Measurements from ENCODE around the gene HACD1.

The HACD1 gene

DNA sequence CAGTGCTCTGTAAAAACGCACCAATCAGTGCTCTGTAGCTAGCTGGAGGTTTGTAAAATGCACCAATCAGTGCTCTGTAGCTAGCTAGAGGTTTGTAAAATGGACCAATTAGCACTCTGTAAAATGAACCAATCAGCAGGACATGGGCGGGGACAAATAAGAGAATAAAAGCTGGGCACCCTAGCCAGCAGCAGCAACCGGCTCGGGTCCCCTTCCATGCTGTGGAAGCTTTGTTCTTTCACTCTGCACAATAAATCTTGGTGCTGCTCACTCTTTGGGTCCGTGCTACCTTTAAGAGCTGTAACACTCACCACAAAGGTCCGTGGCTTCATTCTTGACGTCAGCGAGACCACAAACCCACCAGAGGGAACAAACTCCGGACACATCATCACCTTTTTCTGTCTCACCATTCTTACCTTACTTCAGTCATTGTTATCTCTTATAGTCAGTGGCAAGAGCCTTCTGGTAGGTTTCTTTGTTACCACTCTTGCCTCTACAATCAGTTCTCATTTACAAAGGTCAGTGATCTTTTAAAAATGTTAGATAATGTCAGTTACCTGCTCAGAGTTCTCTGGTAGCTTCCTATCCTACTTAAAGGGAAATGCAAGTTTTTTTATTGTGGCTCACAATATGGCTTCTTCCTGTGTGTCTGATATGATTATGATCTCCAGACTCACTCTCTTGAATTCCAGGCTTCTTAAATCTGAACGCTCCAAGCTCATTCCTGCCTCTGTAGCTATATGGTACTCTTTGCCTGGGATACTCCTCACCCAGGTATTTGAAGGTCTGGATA is 31.3 kb upstream of the HACD1 start:
- H3K4ac ChIP-seq (ENCODE audit: low read length), result no peak overlapping the region
- no peak overlapping the region for H2AK5ac ChIP-seq (ENCODE audit: low read depth, low read length)
- H2BK5ac ChIP-seq (ENCODE audit: low read length), result no peak overlapping the region
- H3K4me1 ChIP-seq (ENCODE audit: control insufficient read depth in 2 of 2, insufficient read depth in 1 of 2, low read depth in 1 of 2, low read length in 2 of 2), result peaks cover 4 to 9% of the 10 kb centered on the region in 2 donors
- no peak overlapping the region for H3K18ac ChIP-seq (ENCODE audit: low read length)
- H4K8ac ChIP-seq (ENCODE audit: low read depth, low read length), result no peak overlapping the region
- H3K9me3 ChIP-seq (replicated peaks in 1 of 2; ENCODE audit: control insufficient read depth in 2 of 2, insufficient read depth in 1 of 2, low read depth in 1 of 2, low read length in 2 of 2), result peaks cover 0 to 12% of the 10 kb centered on the region in 2 donors
- no peaks in the 10 kb centered on the region for H3K27me3 ChIP-seq (ENCODE audit: control insufficient read depth in 3 of 3, insufficient read depth in 3 of 3, low read depth in 1 of 3, low read length in 3 of 3)
- no peak overlapping the region for H3K4me2 ChIP-seq (ENCODE audit: insufficient read depth, low read length, poor library complexity, severe bottlenecking)
- DNase-seq (ENCODE audit: low spot score), result no peak
- no peak overlapping the region for H3K4me3 ChIP-seq (ENCODE audit: low read length in 2 of 2)
- H2BK120ac ChIP-seq (ENCODE audit: low read depth, low read length), result no peak overlapping the region
- no peak overlapping the region for H3K14ac ChIP-seq (ENCODE audit: low read length)
- H2BK15ac ChIP-seq (ENCODE audit: low read length), result no peak overlapping the region
- no peak overlapping the region for H3K23ac ChIP-seq (ENCODE audit: low read depth, low read length, poor library complexity)
- WGBS, 2 donors (ENCODE audit: extremely low coverage in 2 of 2, insufficient read length in 2 of 2, insufficient replicate concordance in 1 of 2), result no CpG with 5 or more reads among the region's 10 CpGs
- peaks cover 0 to 25% of the 10 kb centered on the region in 2 donors for H3K36me3 ChIP-seq (replicated peaks in 1 of 2; ENCODE audit: control insufficient read depth in 2 of 2, insufficient read depth in 2 of 2, low read length in 2 of 2)
- peaks cover 6% of the 10 kb centered on the region for H3K79me1 ChIP-seq (ENCODE audit: low read depth, low read length)
- H2AFZ ChIP-seq (ENCODE audit: low read length), result no peak overlapping the region
- H4K91ac ChIP-seq (ENCODE audit: low read depth, low read length, poor library complexity), result no peak overlapping the region
- H3K9ac ChIP-seq (ENCODE audit: low read depth, low read length, poor library complexity), result no peak overlapping the region
- H3K27ac ChIP-seq (replicated peaks; ENCODE audit: low read length), result no peak overlapping the region
- no peak overlapping the region for H2BK12ac ChIP-seq (ENCODE audit: low read length)

- Histone ChIP-seq H3K4me3 (ENCODE audit: low read length in 2 of 2) (no peak overlapping the region), H3K9me3 (replicated peaks in 1 of 2; ENCODE audit: control insufficient read depth in 2 of 2, insufficient read depth in 1 of 2, low read depth in 1 of 2, low read length in 2 of 2) (peaks cover 0 to 6% of the 10 kb centered on the region in 2 donors), H3K27me3 (ENCODE audit: control insufficient read depth in 3 of 3, insufficient read depth in 3 of 3, low read depth in 1 of 3, low read length in 3 of 3) (no peaks in the 10 kb centered on the region), H3K9ac (ENCODE audit: low read depth, low read length, poor library complexity) (no peak overlapping the region), H2AFZ (ENCODE audit: low read length) (no peak overlapping the region), H3K18ac (ENCODE audit: low read length) (no peak overlapping the region), H2BK5ac (ENCODE audit: low read length) (no peak overlapping the region), H3K4me2 (ENCODE audit: insufficient read depth, low read length, poor library complexity, severe bottlenecking) (no peak overlapping the region), H3K4me1 (ENCODE audit: control insufficient read depth in 2 of 2, insufficient read depth in 1 of 2, low read depth in 1 of 2, low read length in 2 of 2) (peaks cover 4 to 9% of the 10 kb centered on the region in 2 donors), H3K36me3 (replicated peaks in 1 of 2; ENCODE audit: control insufficient read depth in 2 of 2, insufficient read depth in 2 of 2, low read length in 2 of 2) (peaks cover 0 to 22% of the 10 kb centered on the region in 2 donors), H4K91ac (ENCODE audit: low read depth, low read length, poor library complexity) (no peak overlapping the region), H3K23ac (ENCODE audit: low read depth, low read length, poor library complexity) (no peak overlapping the region), H3K79me1 (ENCODE audit: low read depth, low read length) (peaks cover 6% of the 10 kb centered on the region), H2BK15ac (ENCODE audit: low read length) (no peak overlapping the region), H3K14ac (ENCODE audit: low read length) (no peak overlapping the region), H2AK5ac (ENCODE audit: low read depth, low read length) (no peak overlapping the region), H3K27ac (replicated peaks; ENCODE audit: low read length) (no peak overlapping the region), H2BK12ac (ENCODE audit: low read length) (no peak overlapping the region), H4K8ac (ENCODE audit: low read depth, low read length) (no peak overlapping the region), H2BK120ac (ENCODE audit: low read depth, low read length) (no peak overlapping the region), H3K4ac (ENCODE audit: low read length) (no peak overlapping the region)
- DNase-seq (ENCODE audit: low spot score), result no peak
- WGBS, 2 donors (ENCODE audit: extremely low coverage in 2 of 2, insufficient read length in 2 of 2, insufficient replicate concordance in 1 of 2), result no CpG with 5 or more reads among the region's 3 CpGs
These were observed 30.2 kb upstream of the HACD1 start for GRCh38 chr10:17647326-17647725.

DNA sequence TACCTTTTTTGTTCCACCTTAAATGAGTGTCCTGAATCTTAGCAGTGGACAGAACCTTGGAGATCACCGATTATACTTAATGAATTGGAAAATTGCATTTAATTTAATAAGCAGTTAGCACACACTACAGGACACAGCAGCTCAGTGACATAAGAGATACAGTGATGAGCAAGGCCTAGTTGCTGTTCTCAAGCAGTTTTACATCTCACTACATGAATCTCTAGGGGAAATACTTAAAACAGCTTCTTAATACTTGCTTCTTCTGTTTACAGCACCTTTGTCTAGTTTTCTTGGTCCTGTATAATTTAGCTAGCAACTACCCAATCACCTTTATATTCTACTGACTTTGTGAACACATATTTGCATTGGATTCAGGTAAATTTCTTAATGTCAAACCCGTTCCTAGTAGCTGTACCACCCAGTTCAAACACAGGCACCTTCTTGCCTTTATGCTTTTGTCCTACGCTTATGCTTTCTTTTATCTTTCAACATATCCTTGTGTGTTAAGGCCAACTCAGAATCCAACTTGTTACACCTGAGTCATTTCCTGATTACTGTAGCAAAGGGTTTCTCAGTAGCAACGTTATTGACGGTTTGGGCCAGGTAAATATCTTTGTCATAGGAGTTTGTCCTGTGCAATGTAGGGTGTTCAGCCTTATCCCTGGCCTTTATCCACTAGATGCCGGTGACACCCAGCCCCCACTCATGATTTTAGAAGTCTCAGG is 28.6 kb upstream of the HACD1 start:
- H3K4me2 ChIP-seq (ENCODE audit: insufficient read depth, low read length, poor library complexity, severe bottlenecking), result no peak overlapping the region
- DNase-seq (ENCODE audit: low spot score), result no peak
- H2AFZ ChIP-seq (ENCODE audit: low read length), result no peak overlapping the region
- H2BK5ac ChIP-seq (ENCODE audit: low read length), result no peak overlapping the region
- no peak overlapping the region for H4K91ac ChIP-seq (ENCODE audit: low read depth, low read length, poor library complexity)
- H2BK120ac ChIP-seq (ENCODE audit: low read depth, low read length), result no peak overlapping the region
- no peak overlapping the region for H3K4ac ChIP-seq (ENCODE audit: low read length)
- no peak overlapping the region for H3K14ac ChIP-seq (ENCODE audit: low read length)
- peak overlapping the region in 1 of 2 donors; percentile 86 for H3K4me3 ChIP-seq (ENCODE audit: low read length in 2 of 2)
- no peak overlapping the region for H3K9ac ChIP-seq (ENCODE audit: low read depth, low read length, poor library complexity)
- no peak overlapping the region for H4K8ac ChIP-seq (ENCODE audit: low read depth, low read length)
- H2BK15ac ChIP-seq (ENCODE audit: low read length), result no peak overlapping the region
- no peak overlapping the region for H2BK12ac ChIP-seq (ENCODE audit: low read length)
- no peaks in the 10 kb centered on the region for H3K27me3 ChIP-seq (ENCODE audit: control insufficient read depth in 3 of 3, insufficient read depth in 3 of 3, low read depth in 1 of 3, low read length in 3 of 3)
- H2AK5ac ChIP-seq (ENCODE audit: low read depth, low read length), result no peak overlapping the region
- H3K27ac ChIP-seq (replicated peaks; ENCODE audit: low read length), result no peak overlapping the region
- H3K23ac ChIP-seq (ENCODE audit: low read depth, low read length, poor library complexity), result no peak overlapping the region
- H3K79me1 ChIP-seq (ENCODE audit: low read depth, low read length), result peaks cover 6% of the 10 kb centered on the region
- peaks cover 0 to 26% of the 10 kb centered on the region in 2 donors for H3K36me3 ChIP-seq (replicated peaks in 1 of 2; ENCODE audit: control insufficient read depth in 2 of 2, insufficient read depth in 2 of 2, low read length in 2 of 2)
- H3K9me3 ChIP-seq (replicated peaks in 1 of 2; ENCODE audit: control insufficient read depth in 2 of 2, insufficient read depth in 1 of 2, low read depth in 1 of 2, low read length in 2 of 2), result peaks cover 0 to 12% of the 10 kb centered on the region in 2 donors
- peaks cover 1 to 9% of the 10 kb centered on the region in 2 donors for H3K4me1 ChIP-seq (ENCODE audit: control insufficient read depth in 2 of 2, insufficient read depth in 1 of 2, low read depth in 1 of 2, low read length in 2 of 2)
- H3K18ac ChIP-seq (ENCODE audit: low read length), result no peak overlapping the region
- no CpG with 5 or more reads among the region's 6 CpGs for WGBS, 2 donors (ENCODE audit: extremely low coverage in 2 of 2, insufficient read length in 2 of 2, insufficient replicate concordance in 1 of 2)

DNA sequence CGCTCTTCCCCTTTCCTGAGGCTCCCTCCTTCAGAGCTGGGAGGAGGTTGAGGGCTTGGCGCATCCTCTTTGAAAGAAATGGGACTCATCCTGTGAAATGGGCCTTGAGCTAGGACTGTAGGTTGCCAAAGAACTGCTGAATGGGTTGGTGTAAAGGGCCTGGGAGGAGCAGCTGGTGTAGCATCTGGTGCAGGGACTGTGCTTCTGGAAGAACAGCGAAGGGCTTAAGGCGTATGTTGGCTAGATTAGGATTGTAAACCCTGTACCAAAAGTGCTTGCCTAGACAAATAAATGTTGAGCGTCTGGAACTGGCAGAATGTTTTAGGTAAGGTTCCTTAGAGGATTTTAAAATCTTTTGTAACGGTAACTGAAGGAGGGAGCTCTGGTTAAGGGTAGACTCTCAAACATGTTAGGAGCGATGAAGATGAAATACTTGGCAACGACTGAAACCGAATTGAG is 27.3 kb upstream of the HACD1 start:
- peak overlapping the region; percentile 23 for H3K18ac ChIP-seq (ENCODE audit: low read length)
- peak overlapping the region; percentile 85 for H2BK5ac ChIP-seq (ENCODE audit: low read length)
- H3K4me1 ChIP-seq (ENCODE audit: control insufficient read depth in 2 of 2, insufficient read depth in 1 of 2, low read depth in 1 of 2, low read length in 2 of 2), result peaks cover 1 to 9% of the 10 kb centered on the region in 2 donors
- no peak overlapping the region for H3K14ac ChIP-seq (ENCODE audit: low read length)
- WGBS, 2 donors (ENCODE audit: extremely low coverage in 2 of 2, insufficient read length in 2 of 2, insufficient replicate concordance in 1 of 2), result no CpG with 5 or more reads among the region's 9 CpGs
- H3K36me3 ChIP-seq (replicated peaks in 1 of 2; ENCODE audit: control insufficient read depth in 2 of 2, insufficient read depth in 2 of 2, low read length in 2 of 2), result peaks cover 0 to 20% of the 10 kb centered on the region in 2 donors
- no peak for DNase-seq (ENCODE audit: low spot score)
- no peak overlapping the region for H2BK12ac ChIP-seq (ENCODE audit: low read length)
- H3K27me3 ChIP-seq (ENCODE audit: control insufficient read depth in 3 of 3, insufficient read depth in 3 of 3, low read depth in 1 of 3, low read length in 3 of 3), result no peaks in the 10 kb centered on the region
- no peak overlapping the region for H4K8ac ChIP-seq (ENCODE audit: low read depth, low read length)
- H2BK120ac ChIP-seq (ENCODE audit: low read depth, low read length), result no peak overlapping the region
- peak overlapping the region; percentile 84 for H3K27ac ChIP-seq (replicated peaks; ENCODE audit: low read length)
- no peak overlapping the region for H4K91ac ChIP-seq (ENCODE audit: low read depth, low read length, poor library complexity)
- H3K4me3 ChIP-seq (ENCODE audit: low read length in 2 of 2), result peak overlapping the region; percentile 86 to 90
- no peak overlapping the region for H2AK5ac ChIP-seq (ENCODE audit: low read depth, low read length)
- no peak overlapping the region for H3K23ac ChIP-seq (ENCODE audit: low read depth, low read length, poor library complexity)
- H3K9me3 ChIP-seq (replicated peaks in 1 of 2; ENCODE audit: control insufficient read depth in 2 of 2, insufficient read depth in 1 of 2, low read depth in 1 of 2, low read length in 2 of 2), result peaks cover 0 to 17% of the 10 kb centered on the region in 2 donors
- H3K9ac ChIP-seq (ENCODE audit: low read depth, low read length, poor library complexity), result peak overlapping the region; percentile 96
- no peak overlapping the region for H2BK15ac ChIP-seq (ENCODE audit: low read length)
- peak overlapping the region; percentile 64 for H3K4me2 ChIP-seq (ENCODE audit: insufficient read depth, low read length, poor library complexity, severe bottlenecking)
- no peak overlapping the region for H3K4ac ChIP-seq (ENCODE audit: low read length)
- H3K79me1 ChIP-seq (ENCODE audit: low read depth, low read length), result peaks cover 3% of the 10 kb centered on the region
- peak overlapping the region; percentile 86 for H2AFZ ChIP-seq (ENCODE audit: low read length)

Data from neuronal stem cell (in vitro differentiated cells).